HG03558 (cell line): Measurements from ENCODE around the gene MS4A10.

ENCODE experiments used
- ATAC-seq: cut with Tn5 transposase; IDR thresholded peaks from one replicate; pipeline ENCODE4 v1.9.1; 2021; ENCODE audit warnings: moderate number of reproducible peaks; ENCODE audit not compliant: unreplicated experiment; ENCODE audit errors: extremely low read depth

Gene MS4A10

DNA sequence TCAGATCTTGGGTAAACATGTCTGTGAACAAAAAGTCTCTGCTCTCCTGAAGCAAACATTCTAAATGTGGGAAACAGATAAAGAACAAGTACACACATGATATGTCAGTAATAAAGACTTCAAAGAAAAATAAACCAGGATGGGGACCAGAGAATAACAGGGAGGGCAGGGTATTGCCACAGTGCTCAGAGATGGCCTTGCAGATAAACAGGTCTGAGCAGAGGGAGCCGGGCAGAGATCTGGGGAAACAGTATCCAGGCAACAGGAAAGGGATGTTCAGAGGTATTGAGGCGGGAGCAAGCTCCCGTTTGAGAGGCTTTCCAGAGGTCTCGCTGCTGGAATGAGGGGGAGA, 59.7 kb downstream of the MS4A10 start:
- no peak for ATAC-seq

DNA sequence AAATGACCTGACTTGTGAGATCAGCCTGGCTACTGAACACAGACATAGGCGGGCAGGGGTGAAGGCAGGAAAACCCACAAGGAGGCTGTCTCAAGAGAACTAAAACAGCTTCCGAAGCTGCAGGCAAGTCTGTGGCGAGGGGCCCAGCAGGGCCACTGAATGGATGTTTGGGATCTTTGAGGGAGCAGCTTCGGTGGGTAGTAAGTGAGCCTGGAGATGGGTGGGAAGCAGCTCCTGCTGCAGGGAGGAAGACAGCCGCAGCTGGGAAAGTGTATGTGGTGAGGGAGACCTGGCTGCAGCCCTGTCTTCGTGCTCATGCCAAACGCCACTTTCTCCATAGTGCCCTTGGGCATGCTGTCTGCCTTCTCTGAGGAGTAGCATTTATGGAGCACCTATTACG, 60.2 kb downstream of the MS4A10 start:
- no peak for ATAC-seq

DNA sequence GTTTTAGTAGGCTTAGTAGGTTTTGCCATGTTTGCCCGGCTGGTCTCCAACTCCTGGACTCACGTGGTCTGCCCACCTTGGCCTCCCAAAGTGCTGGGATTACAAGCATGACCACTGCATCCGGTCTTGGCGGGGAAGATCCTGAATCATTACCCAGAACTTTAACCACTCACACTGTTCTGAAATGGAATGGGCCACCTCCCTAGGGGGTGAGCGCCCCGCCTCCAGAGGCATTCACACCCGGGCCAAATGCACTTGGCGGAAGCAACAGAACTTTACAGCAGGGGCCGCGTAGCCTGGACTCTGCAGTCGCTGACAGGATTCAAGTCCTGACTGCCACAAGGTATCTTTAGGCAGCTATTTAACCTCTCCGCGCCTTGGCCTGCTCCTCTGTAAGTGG, 62.1 kb downstream of the MS4A10 start:
- ATAC-seq: no peak

DNA sequence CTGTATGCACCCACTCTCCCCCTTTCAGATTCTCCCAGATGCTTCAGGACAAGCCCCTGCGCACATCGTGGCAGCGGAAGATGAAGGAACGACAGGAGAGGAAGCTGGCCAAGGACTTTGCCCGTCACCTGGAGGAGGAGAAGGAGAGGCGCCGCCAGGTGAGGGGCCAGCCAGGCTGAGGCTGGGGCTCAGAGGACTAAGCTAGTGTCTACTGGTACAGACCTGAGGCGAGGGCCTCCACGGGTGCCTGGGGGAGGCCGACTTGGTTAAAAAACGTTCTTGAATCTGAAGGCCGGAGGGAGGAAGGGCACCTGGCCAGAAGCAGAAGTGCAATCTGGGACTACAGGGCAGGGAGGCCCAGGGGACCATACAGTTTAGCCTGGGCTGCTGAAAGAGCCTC, 62.8 kb downstream of the MS4A10 start:
- no peak for ATAC-seq

DNA sequence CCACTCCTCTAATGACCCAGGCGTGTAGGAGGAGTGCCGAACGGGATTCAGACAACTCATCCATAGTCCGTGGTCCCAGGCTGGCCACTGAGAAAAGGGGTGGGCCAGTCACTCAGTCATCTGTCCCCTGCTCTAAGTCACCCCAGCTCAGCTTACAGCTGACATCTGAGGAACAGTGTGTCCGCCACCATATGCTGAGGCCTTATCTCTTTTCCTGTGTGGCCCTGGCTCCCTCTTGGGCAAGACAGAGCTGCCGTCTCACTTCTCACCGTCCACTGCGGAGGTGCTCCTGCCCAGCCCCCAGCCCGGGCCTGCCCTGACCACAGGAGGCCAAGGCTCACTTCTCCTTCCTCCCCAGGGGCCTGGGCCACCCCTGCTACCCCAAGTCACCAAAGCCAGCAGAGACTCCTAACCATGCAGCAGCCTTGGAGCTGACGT, 63.6 kb downstream of the MS4A10 start:
- no peak for ATAC-seq

DNA sequence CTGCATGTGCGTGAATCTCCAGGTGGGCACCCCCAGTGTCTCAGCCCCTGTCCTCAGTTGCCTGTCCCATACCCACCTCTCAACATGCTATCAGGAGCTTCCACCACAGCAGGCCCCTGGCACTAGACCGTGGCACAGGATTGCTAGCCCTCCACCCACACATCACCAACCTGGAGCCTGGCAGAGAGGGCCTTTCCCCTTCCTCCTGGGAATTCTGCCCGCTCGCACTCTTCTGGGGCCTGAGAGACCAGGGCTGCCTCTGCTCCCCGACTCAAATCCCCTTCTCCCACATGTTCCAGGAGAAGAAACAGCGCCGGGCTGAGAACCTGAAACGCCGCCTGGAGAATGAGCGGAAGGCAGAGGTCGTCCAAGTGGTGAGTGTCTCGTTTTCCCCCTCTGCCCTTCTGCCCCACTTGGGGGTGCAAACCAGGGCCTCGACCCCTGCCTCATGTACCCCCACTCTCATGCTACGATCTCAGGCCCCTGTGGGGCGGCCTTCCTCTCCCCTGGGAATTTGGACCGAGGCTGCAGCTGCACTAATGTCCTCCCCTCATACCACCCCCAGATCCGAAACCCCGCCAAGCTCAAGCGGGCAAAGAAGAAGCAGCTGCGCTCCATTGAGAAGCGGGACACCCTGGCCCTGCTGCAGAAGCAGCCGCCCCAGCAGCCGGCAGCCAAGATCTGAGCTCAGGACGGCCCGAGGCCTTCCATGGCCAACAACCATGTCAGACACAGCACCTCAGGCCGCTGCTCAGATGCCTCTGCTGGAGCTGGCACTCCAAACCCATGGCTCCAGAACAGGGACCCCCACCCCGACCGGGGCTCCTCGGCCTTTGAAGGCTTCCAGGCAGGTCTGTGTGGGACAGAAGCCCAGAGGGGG, 64.7 kb downstream of the MS4A10 start:
- ATAC-seq: no peak
